ENCODE results near the gene IPO4.

DNA sequence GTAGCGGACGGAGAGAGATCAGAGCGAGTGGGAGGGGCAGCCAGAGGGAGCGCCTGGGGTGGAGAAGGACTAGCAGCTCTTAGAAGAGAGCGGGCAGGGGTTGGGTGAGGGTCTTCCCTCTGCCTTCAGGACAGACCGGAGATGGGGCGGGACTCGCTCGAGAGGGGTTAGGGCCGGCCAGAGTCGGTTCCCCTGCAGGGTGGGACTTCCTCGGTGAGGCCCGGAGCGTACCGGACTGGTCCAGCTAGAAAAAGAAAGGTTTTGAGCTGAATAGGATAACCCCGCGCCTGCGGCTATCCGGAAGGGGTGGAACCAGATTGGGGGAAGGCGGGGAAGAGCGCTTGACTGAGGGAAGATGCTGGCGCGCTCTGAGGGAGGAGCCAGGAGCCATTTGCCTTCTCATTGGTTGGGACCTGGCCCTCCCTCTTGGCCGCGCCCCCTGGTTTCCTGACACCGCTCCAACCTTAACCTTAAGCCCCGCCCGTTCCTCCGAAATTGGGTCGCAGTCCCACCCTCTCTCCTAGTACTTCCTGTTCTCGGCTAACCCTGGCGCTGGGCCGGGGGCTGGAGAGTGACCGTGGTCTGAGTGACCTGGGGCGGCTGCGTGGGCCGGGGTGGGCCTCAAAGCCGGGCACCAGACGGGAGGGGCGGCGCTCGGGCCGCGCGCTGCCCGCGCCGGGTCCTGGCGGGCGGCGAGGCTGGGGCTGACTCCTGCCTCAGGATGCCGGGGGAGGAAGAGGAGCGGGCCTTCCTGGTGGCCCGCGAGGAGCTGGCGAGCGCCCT, 41.4 kb downstream of the IPO4 start, which contains the start of gene RNF31:
- TF ChIP-seq, protein P1, sequence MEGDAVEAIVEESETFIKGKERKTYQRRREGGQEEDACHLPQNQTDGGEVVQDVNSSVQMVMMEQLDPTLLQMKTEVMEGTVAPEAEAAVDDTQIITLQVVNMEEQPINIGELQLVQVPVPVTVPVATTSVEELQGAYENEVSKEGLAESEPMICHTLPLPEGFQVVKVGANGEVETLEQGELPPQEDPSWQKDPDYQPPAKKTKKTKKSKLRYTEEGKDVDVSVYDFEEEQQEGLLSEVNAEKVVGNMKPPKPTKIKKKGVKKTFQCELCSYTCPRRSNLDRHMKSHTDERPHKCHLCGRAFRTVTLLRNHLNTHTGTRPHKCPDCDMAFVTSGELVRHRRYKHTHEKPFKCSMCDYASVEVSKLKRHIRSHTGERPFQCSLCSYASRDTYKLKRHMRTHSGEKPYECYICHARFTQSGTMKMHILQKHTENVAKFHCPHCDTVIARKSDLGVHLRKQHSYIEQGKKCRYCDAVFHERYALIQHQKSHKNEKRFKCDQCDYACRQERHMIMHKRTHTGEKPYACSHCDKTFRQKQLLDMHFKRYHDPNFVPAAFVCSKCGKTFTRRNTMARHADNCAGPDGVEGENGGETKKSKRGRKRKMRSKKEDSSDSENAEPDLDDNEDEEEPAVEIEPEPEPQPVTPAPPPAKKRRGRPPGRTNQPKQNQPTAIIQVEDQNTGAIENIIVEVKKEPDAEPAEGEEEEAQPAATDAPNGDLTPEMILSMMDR (IDR thresholded peaks at IDR 0.05; ENCODE audit: low read depth, low read length, poor library complexity, severe bottlenecking) = no peak
- no peak for TF ChIP-seq EZH2phosphoT487 (IDR thresholded peaks at IDR 0.05; ENCODE audit: borderline replicate concordance, low read length)

Measured in DOHH2 (cell line).